HG03066 (cell line): ENCODE results near the gene PPP1R13B.
"Not testable (repeated sequence)": the region's sequence is repeated elsewhere in the genome, so short reads cannot be mapped to it uniquely, and the experiment has no call there.

Experiments used
- ATAC-seq: cut with Tn5 transposase; IDR thresholded peaks from one replicate; pipeline ENCODE4 v1.9.1; 2021; ENCODE audit warnings: low read depth; ENCODE audit not compliant: unreplicated experiment

The PPP1R13B gene

DNA sequence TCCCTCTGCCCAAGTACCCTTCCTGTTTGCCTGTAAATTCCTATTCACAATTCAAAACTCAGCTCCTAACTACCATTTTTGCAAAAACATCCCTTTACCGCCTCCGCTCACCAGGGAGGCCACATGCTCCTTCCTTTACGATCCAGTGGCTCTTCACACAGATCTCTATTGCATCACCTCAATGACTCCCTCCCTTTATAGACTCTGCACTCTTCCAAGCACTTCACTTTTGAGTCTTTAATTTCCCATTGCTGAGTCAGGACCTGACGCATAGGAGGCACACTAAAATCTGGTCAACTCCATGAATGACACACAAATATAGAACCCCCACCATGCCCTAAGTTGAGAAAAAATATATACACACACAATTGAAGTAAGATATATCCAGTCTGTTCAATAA, 45.9 kb downstream of the PPP1R13B start:
- ATAC-seq, result no peak

- not testable (repeated sequence) for ATAC-seq
Measured at GRCh38 chr14:103793192-103793591, 54.2 kb downstream of the PPP1R13B start.

GRCh38 chr14:103788086-103788485, 59.3 kb downstream of the PPP1R13B start:
- ATAC-seq, result no peak

DNA sequence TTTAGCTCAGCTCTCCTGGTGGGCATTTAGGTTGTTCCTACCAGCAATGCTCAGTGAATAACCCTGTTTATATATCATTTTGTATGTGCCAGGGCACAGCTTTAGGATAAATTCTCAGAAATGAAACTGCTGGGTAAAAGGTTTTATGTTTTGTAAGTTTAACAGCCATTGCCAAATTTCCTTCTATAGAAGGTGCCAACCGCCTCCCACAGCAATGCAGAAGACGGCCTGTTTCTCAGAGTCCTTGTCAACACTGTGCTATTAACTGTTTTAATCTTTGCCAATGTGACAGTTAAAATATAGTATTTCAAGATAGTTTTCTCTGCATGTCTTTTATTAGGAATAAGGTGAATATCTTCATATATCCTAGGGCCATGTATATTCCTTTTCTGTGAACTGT, 65.0 kb downstream of the PPP1R13B start:
- ATAC-seq, result no peak

- not testable (repeated sequence) for ATAC-seq
Measured at GRCh38 chr14:103776319-103776718, 71.1 kb downstream of the PPP1R13B start.

DNA sequence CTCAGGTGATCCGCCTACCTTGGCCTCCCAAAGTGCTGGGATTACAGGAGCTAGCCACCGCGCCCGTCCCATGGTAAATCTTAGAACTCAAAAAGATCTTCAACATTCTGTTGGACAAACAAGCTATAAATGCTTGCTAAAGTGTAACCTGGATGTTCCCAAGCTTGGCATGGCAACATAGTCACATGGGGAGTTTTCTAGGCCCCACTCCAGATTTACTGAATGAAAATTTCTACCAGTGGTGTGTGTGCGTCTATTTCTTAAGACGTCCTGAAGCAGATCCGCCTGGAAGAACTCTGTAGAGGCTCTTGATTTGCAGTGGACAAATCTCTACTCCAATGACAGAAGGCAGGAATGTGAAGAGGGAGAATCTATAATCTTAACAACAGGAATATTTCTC, 71.9 kb downstream of the PPP1R13B start:
- ATAC-seq, result no peak

DNA sequence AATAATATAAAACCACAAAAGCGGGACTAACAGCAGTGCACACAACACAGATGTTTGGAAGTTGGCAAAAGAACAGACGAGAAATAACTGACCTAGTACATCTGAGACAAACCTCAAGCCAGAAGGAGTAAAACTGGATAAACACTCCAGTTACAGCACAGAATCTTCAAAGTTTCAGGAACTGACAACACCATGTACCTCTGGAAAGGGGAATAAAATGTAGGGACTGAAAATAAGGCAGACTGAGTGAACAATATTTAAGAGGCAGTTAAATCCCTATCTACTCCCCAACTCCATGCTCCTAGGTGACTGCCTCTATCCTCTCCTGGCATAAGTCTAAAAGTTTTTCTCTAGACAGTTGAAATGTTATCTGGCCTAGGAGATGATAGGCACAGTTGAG, 73.9 kb downstream of the PPP1R13B start:
- no peak for ATAC-seq

DNA sequence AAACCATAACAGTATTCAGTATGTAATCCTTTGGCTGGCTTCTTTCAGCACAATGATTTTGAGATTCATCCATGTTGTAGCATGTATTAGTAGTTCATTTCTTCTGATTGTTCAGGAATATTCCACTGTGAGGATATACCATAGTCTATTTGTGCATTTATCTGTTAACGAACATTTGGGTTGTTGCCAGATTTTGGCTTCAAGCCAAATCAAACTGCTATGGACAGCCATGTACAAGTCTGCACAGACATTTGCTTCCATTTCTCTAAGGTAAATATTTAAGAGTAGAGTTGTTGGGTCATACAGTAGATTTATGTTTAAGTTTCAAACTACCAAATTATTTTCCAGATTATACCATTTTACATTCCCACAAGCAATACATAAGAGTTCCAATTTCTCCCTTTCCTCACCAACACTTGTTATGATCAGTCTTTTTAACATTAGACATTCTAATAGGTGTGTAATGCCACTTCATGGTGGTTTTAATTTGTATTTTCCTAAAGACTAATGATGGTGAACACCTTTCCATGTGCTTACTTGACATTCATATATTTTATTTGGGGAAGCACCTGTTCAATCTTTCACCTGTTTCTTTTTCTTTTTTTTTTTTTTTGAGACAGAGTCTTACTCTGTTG, 75.2 kb downstream of the PPP1R13B start:
- ATAC-seq, result no peak

- ATAC-seq, result no peak
Measured at GRCh38 chr14:103770902-103771301, 76.5 kb downstream of the PPP1R13B start.

DNA sequence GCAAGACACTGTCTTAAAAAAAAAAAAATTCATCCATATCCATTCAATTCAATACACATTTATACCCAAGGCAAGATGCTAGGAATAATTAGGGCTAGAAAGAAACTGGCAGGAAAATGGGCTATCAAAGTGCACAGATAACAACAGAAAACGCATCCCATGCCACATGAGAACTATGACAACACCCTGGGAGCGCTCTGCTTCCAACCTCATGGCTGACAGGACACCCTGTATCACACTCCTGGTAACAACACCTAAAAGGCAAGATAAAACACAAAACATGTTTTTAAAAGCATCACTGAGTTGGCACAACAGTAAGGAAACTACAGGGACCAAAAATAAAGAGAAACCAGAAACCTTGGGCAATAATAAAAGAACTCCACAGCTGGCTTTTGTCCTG, 76.9 kb downstream of the PPP1R13B start:
- no peak for ATAC-seq

DNA sequence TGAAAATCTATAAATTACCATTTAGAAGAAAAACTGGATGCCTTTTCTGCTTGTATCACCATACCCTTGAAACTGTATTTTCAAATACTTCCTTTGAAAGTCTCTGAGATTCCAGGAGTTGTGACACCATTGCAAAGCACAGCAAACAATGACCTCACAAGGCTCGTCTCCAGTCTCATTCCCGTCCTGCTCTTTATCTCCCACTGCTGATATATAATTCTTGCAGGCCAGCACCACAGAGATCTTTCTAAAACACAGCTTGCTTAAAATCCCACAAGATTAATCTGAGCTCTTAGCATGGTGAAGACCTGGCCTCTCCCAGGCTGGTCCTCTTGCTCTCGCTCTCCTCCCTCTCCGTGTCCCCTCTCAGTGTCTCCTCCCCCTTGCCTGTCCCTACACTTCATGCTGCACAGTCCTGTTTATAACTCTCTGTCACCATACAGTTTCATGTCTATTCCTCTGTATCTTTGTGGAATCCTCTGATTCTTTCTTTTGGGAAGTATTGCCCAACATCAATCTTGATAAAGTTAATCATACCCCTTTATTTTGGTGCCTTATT, 80.0 kb downstream of the PPP1R13B start:
- no peak for ATAC-seq

DNA sequence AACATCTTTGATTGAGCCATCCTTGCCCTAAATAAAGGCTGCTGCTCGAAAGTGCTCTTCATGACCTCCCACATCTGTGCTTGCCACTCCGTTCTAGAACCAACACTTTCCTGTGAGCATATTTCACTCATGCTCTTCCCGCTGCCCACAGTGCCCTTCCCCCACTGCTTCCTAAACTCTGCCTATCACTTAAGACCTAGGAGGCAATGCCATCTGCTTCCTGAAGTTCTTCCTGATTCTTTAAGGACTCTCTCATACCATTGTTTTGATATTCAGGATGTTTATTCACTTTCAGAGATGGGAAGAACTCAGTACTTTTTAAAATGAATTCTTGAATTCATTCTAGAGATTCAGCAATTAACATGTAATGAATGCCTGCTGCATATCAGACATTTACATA, 81.8 kb downstream of the PPP1R13B start:
- no peak for ATAC-seq

DNA sequence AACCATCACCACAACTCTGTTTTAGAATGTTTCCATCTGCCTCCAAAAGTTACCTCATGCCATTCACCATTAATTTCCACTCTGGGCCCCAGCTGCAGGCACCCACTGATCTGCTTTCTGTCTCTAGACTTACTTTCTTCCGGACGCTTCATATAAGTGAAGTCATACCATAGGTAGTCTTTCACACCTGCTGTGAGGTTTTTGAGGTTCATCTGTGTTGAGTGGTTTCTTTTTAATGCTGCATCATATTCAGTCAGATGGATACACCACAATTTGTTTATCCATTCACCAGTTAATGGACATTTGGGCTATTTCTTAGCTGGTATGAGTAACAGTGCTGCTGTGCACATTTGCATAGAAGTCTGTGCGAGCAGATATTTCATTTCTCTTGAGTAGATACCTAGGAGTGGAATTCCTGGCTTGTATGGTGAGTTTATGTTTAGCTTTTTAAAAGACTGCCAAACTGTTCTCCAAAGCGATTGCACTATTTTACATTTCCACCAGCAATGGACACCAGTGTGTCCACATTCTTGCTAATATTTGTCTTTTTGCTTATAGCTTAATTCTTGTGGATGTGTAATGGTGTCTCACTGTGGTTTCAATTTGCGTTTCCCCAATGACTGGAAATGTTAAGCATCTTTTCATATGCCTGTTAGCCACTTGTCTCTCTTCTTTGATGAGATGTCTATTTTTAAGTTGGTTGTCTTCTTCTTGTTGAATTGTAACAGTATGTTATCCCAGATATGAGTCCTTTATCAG, 83.5 kb downstream of the PPP1R13B start:
- ATAC-seq, result no peak

DNA sequence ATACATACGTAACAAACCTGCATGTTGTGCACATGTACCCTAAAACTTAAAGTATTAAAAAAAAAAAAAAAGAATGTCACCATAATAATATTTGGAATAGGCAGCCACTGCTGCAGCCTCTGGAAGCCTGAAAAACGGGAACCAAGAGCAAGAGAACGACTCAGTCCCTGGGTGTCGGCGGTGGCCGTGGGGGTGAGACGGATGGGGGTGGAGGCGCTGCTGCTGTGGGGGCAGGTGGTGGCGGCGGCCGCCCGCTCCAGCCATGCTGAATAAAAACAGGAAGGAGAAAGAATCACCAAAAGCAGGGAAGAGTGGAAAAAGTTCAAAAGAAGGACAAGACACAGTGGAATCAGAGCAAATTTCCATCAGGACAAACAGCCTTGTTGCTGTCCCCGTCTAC, 84.8 kb downstream of the PPP1R13B start:
- ATAC-seq, result no peak

DNA sequence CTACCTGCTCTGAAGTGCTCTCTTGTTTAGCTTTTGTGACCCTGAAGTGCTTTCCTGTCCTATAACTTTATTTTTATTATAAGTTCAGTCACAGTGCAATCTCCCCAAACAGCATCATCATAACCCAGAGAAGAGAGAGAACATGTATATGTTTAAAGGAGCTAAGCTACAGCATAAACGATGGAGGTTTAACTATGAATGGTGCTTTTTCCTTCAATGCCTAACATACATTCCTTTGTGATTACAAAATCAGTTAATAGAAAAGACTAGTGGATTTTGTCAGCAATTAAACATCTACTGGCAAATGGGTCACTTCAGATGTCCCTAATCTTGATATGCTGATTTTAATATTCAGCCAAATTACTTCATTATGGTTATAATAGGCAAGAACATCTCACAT, 85.3 kb downstream of the PPP1R13B start:
- no peak for ATAC-seq

DNA sequence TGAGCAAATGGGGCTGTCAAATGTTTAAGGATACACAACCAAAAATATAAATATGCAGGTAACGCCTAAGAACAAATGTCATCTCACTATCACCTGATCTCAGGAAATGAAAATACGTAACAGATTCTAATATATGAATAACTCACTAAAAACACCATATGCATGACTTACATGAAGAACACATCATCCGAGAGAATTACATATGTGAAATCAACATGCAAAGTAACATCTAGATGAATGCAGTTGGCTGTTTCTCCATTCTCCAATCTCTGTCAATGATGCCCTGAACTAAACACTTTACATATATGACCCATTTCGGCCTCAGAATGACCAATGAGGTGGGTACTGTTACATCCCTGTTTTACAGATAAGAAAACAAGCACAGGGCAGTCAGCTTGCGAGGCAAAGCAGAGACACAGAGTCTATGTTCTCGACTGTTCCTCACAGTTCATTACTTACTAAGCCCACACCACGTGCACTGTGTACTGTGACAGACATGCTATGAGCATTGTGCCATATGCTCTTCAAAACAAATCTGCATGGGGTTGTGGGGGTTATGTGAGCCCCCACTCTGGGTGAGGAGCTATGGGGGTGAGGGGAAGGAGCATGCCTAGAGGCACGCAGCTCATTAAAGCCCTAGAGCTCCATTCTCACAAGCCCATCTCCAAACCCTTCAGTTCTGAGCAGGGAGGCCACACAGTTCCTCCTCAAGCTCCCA, 89.2 kb downstream of the PPP1R13B start:
- ATAC-seq, result no peak

GRCh38 chr14:103755060-103755459, 92.3 kb downstream of the PPP1R13B start:
- ATAC-seq, result no peak

DNA sequence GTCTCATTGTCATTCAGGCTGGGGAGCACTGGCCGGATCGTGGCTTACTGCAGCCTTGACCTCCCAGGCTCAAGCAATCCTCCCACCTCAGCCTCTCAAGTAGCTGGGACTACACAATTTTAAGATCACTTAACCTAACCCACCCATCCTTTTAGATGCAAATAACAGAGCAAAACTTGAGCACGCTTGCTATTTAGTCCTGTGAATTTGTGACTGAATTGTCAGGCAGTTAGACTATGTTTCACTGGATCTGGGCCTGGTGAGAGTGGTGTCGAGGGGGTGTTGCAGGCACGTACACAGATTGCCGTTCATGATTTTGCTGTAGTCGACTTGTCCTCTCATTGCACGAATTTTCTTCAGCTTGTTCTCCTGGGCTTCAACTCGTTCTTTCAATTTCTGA, 93.6 kb downstream of the PPP1R13B start:
- no peak for ATAC-seq

DNA sequence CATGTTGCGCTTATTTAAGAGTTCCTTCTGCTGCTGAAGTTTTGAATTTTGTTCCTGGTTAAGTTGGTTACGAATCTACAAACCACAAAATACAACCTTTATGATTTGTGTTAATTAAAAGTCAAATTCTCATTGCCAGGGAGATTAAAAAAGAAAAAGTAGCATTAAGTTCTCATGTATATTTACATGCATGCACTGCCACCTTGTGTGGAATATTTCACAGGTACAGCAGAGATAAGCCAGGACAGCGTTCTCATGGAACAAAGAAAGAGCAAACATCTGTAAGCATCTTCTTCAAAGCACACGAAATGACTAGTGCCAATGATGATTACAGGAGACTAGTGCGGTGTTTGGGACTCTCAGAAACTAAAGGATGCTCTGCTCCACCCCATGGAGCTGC, 97.5 kb downstream of the PPP1R13B start:
- ATAC-seq, result no peak

DNA sequence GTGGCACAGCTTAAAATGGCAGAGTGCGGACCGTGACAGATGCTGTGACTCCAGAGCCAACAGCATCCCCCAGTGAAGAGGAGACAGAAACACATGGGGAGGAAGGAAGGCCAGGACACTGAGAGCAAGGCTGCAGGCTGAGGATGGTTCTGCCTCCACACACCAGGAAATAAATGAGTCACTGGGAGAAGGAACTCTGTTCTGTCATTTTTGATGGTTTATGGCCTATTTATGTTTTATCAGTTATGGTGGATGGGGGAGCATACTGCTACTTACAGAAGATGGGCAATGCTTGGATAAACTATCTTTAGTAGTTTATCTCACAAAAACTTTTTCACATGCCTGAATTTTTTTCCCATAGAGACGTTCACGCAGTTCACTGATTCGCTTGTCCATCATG, 97.9 kb downstream of the PPP1R13B start:
- no peak for ATAC-seq

DNA sequence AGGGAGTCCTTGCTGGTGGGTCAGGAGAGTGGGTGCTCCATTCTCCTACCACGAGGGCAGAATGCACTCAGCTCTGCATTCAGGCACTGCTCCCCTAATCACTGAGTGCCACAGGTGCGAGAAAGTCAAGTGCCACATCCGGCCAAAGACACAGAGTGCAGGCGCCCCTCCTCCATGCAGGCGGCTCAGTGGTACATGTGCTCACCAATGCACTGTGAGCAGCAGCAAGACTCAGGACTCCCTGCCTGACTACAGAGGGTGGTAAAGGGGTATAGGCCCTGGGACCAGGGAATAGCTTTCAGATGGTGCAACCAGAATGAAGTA, 98.9 kb downstream of the PPP1R13B start:
- no peak for ATAC-seq

GRCh38 chr14:103746701-103747100, 100.7 kb downstream of the PPP1R13B start:
- no peak for ATAC-seq
